H7 (cell line): ENCODE data around the gene PLEKHG4. TPM values are rescaled to one million over a fixed set of nuclear protein-coding genes. Genes with fewer than 3 reads are reported as not detected.

Experiments used
- DNase-seq: peaks from one replicate; pipeline ENCODE4 v3.0.0; 2012
- H3K27me3 ChIP-seq: 2 replicates; pipeline ENCODE4 v1.6.0; 2011; ENCODE audit warnings: mild to moderate bottlenecking, low read length; ENCODE audit not compliant: control insufficient read depth, insufficient read depth
- H3K36me3 ChIP-seq: replicated peaks from 2 replicates; pipeline ENCODE4 v1.5.1; 2011; ENCODE audit warnings: low read length; ENCODE audit not compliant: control insufficient read depth, insufficient read depth
- H3K4me3 ChIP-seq: 2 replicates; pipeline ENCODE4 v1.5.1; 2011; ENCODE audit warnings: low read depth, mild to moderate bottlenecking, control low read depth, low read length, moderate library complexity; ENCODE audit not compliant: insufficient read depth
- total RNA-seq: library from RNA; depleted of rRNA; stranded (reverse); fragments of >200 nt; shearing (Covaris generic); gene quantifications from 2 replicates; pipeline ENCODE4 v1.2.3, GENCODE V29; 2014

Gene PLEKHG4
- total RNA-seq, 1 experiment from 2014 or later = 9.6 TPM

GRCh38 chr16:67283826-67284555 is 4.7 kb downstream of the PLEKHG4 start:
- H3K4me3 ChIP-seq = no peak overlapping the region
- DNase-seq = no peak
- H3K27me3 ChIP-seq = peaks cover 5% of the 10 kb centered on the region
- H3K36me3 ChIP-seq = peaks cover 3% of the 10 kb centered on the region; the same call in 1 of the 2 replicates

DNA sequence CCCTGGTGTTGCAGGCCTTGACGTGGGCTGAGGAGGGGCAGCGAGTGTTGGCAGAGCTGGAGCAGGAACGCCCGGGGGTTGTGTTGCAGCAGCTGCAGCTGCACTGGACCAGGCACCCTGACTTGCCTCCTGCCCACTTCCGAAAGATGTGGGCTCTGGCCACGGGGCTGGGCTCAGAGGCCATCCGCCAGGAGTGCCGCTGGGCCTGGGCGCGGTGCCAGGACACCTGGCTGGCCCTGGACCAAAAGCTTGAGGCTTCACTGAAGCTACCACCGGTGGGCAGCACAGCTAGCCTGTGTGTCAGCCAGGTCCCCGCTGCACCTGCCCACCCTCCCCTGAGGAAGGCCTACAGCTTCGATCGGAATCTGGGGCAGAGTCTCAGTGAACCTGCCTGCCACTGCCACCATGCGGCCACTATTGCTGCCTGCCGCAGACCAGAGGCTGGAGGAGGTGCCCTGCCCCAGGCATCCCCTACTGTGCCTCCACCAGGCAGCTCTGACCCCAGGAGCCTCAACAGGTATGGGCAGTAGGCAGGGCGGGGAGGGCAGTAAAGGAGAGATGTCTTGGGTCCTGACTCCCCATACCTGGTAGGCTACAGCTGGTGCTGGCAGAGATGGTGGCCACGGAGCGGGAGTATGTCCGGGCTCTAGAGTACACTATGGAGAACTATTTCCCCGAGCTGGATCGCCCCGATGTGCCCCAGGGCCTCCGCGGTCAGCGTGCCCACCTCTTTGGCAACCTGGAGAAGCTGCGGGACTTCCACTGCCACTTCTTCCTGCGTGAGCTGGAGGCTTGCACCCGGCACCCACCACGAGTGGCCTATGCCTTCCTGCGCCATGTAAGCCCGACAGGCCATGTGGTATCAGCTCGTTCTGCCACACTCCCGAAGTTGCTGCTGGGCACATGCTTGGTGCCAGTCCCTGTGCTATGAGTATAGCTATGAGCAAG is 5.6 kb downstream of the PLEKHG4 start:
- Histone ChIP-seq H3K4me3 (no peak overlapping the region), H3K36me3 (peaks cover 3% of the 10 kb centered on the region; the same call in 1 of the 2 replicates), H3K27me3 (no peaks in the 10 kb centered on the region)
- DNase-seq = peak; percentile 95

- Histone ChIP-seq H3K27me3 (no peaks in the 10 kb centered on the region), H3K36me3 (peaks cover 3% of the 10 kb centered on the region; the same call in 1 of the 2 replicates), H3K4me3 (no peak overlapping the region)
- DNase-seq = peak; percentile 29
These were observed 7.3 kb downstream of the PLEKHG4 start for GRCh38 chr16:67286441-67287235.

DNA sequence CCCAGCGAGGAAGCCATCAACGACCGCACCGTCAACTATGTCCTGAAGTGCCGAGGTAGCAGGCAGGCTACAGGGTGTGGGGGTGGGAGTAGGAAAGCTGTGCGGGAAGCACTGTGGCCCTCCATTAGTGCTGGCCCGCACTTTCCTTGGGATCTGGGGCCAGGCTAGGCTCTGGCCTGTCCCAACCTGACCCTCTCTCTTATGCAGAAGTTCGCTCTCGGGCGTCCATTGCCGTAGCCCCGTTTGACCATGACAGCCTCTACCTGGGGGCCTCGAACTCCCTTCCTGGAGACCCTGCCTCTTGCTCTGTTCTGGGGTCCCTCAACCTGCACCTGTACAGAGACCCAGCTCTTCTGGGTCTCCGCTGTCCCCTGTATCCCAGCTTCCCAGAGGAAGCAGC is 8.6 kb downstream of the PLEKHG4 start:
- Histone ChIP-seq H3K27me3 (no peaks in the 10 kb centered on the region; the same call in 1 of the 2 replicates), H3K36me3 (peaks cover 3% of the 10 kb centered on the region; the same call in 1 of the 2 replicates), H3K4me3 (no peak overlapping the region)
- peak; percentile 20 for DNase-seq

DNA sequence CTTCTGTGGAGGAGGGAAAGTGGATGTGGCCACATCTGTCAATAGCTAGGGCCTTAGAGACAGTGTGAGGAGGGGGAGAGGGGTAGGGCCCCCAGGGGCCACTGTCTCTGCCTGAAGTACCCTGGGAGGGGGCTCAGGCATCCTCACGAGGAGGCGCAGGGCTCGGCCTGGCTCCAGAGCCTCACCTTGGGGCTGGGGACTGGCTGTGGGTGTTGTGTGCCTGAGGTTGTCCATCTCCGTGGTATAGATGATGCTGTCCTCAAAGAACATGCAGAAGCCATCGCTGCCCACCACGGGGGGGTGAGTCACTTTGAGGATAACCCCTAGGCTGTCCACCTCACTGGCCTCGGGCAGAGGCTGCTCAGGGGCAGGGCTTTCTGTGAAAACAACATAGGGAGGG is 12.1 kb downstream of the PLEKHG4 start:
- Histone ChIP-seq H3K27me3 (no peaks in the 10 kb centered on the region; the same call in 1 of the 2 replicates), H3K36me3 (peaks cover 3% of the 10 kb centered on the region; the same call in 1 of the 2 replicates), H3K4me3 (no peak overlapping the region)
- peak; percentile 16 for DNase-seq

DNA sequence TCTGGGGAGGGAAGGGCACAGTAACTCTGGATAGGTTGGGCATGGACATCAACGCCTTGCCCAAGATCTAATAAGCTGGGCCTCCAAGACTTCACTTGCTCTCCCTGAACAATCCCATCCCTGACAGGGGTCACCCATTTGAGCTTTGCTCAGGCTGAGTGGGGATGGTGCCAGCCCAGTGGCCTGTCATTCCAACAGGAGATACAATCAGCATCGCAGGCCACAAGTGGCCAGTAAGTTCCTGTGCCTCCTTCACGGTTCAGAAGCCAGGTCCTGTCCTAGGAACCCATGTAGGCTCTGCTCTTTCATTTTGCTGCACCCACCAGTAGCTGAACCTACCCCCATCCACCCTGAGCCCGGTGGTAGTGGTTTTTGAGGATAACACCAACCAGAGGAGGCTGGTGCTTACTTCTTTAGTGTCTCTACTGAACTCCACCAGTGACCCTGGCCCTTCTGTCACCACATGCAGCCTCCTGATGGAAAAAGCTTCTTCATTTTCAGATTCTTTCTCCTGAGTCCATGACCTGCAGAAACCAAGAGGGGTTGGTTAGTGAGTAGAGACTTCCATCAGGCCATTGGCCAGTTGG is 14.9 kb downstream of the PLEKHG4 start:
- no peak overlapping the region for H3K4me3 ChIP-seq
- no peak for DNase-seq

DNA sequence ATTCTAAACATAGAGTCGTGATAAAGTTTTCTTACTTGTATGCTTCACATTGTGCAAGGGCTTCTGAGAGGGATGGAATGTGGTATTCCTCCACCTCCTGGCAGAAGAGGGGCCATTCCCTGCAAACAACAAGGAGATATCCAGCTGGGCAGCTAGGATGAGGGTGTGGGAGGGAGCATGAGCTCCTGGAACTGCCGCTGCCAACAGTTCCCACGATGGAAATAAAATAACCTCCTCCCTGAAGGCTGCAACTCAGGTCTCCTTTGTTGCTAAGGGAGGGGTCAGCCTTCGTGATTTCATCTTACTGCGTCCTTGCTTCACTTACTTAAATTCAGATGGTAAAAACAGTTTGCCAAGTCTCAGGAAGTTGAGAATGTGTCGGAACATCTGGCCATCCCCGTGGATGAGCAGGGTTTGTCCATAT is 15.6 kb downstream of the PLEKHG4 start:
- no peak overlapping the region for H3K4me3 ChIP-seq
- peak; percentile 70 for DNase-seq
- H3K36me3 ChIP-seq = no peaks in the 10 kb centered on the region
- H3K27me3 ChIP-seq = no peaks in the 10 kb centered on the region; the same call in 1 of the 2 replicates

More for the DNA sequence above, 14.9 kb downstream of the PLEKHG4 start:
- no peaks in the 10 kb centered on the region; the same call in 1 of the 2 replicates for H3K27me3 ChIP-seq
- no peaks in the 10 kb centered on the region for H3K36me3 ChIP-seq

- H3K4me3 ChIP-seq = no peak overlapping the region
These were observed 17.1 kb downstream of the PLEKHG4 start for GRCh38 chr16:67296420-67296819.

DNA sequence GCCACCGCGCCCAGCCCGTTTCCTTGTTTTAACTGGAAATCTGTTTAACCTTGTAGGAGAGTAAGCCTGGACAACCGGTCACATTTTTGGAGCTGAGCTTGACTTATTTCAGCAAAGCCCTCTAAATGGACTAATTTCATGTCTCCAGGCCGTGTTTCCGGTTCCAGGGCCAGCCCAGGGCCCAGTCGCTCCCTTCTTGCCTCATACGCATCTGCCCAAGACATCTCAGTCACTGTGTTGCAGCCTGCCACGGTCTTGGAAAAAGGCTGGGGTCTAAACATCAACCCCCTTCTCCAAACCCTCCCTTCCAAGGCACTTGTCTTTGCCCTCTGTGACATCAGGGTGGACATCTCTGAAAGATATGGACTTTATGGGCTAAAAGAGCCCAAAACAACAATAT is 18.9 kb downstream of the PLEKHG4 start:
- Histone ChIP-seq H3K36me3 (no peaks in the 10 kb centered on the region), H3K27me3 (no peaks in the 10 kb centered on the region), H3K4me3 (no peak overlapping the region)
- DNase-seq = no peak

More at GRCh38 chr16:67296420-67296819, 17.1 kb downstream of the PLEKHG4 start:
- no peaks in the 10 kb centered on the region; the same call in 1 of the 2 replicates for H3K27me3 ChIP-seq
- DNase-seq = no peak
- no peaks in the 10 kb centered on the region for H3K36me3 ChIP-seq

- no peak overlapping the region for H3K4me3 ChIP-seq
- no peaks in the 10 kb centered on the region for H3K36me3 ChIP-seq
- no peaks in the 10 kb centered on the region for H3K27me3 ChIP-seq
- peak; percentile 30 for DNase-seq
These were observed 19.9 kb downstream of the PLEKHG4 start for GRCh38 chr16:67299269-67299668.

DNA sequence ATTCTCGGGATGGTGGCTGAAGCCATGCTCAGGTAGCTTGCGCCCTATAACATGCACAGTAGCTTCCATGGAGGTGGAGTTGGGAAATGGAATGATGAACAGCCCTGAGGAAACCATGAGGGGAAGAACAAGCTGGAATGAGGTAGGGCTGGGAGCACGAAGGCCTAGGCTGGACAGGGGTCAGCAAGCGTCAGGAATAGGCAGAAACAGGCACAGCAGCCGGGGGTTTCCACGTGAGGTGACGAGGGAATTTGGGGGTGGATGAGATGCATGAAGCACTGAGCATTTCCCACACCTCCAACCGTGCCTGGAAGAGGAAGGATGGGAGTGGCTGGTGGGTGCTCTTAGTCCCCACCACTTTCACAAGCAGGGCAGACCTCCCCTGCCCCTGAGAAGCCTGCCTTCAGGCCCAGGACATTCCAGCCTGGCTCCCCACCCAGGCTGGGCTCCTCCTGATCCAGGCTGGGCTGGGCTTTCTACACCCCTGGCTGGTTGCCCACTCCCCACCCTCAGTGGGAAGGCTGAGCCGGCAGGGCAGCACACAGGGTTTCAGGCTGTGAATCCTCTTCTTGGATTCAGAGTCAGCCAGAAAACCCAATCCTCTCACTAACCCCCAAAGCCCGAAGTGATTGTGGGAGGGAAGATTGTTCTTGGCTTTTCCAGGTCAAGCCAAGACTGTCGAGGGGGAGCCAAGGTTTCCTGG is 21.9 kb downstream of the PLEKHG4 start:
- no peaks in the 10 kb centered on the region for H3K27me3 ChIP-seq
- no peak overlapping the region for H3K4me3 ChIP-seq
- H3K36me3 ChIP-seq = no peaks in the 10 kb centered on the region
- DNase-seq = peak; percentile 42

DNA sequence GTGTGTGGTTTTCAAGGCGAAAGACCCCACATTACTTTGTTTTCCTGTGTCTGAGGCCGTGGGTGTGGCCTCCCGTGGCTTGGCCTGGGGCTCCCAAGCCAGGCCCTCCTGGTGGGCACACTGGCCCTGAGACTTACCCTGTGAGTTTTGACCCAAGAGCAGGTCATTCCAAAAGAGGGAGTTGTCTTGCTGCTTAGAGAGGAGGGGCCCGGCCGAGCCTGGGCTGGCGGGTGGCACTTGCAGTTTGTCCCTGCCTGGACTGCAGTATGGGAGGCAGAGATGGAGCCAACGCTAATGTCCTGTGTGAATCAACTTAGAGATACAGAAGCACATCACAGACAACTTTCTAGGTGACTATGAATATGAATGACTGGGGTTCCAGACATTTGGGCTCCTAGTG is 22.7 kb downstream of the PLEKHG4 start:
- DNase-seq = peak; percentile 47

DNA sequence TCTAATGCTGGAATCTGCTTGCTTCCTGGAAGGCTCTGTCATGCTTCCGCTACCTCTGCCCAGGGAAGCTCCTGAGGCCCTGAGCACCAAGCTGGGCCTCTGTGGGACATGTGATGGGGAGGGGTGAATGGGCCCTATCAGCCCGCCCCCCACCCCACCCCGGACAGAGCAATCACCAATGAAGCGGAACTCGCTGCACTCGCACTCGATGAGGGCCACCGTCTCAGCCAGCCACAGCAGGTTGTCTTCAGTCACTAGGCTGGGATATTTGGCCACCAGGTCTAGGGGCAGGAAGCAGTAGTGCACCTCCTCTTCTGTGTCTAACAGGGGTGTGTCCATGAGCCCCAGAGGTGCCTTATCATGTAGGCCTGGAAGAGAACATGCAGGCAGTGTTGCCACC is 23.6 kb downstream of the PLEKHG4 start:
- peak; percentile 55 for DNase-seq
- H3K36me3 ChIP-seq = no peaks in the 10 kb centered on the region
- H3K27me3 ChIP-seq = no peaks in the 10 kb centered on the region
- no peak overlapping the region for H3K4me3 ChIP-seq

More for the DNA sequence above, 22.7 kb downstream of the PLEKHG4 start:
- Histone ChIP-seq H3K27me3 (no peaks in the 10 kb centered on the region), H3K4me3 (no peak overlapping the region), H3K36me3 (no peaks in the 10 kb centered on the region)
